Measurements from ENCODE around the gene GSTM5.
A peak's percentile ranks its signal among the peaks of the same experiment; 100 is the strongest.
"Not testable (repeated sequence)": the region's sequence is repeated elsewhere in the genome, so short reads cannot be mapped to it uniquely, and the experiment has no call there.

The GSTM5 gene

GRCh38 chr1:109711593-109712320 lies at the start of gene GSTM5:
Gene GSTM5, plus strand, starts transcription at chr1:109712251. Its CDS starts 62 bp downstream, at chr1:109712313.
- not testable (repeated sequence) for DNase-seq

- DNase-seq, result no peak
These were observed 47.4 kb upstream of the GSTM5 start for GRCh38 chr1:109664671-109665070.

GRCh38 chr1:109667452-109668122 lies 44.5 kb upstream of the GSTM5 start, which contains the start of gene GSTM2:
Gene GSTM2, plus strand, starts transcription at chr1:109668057. Its CDS starts 59 bp downstream, at chr1:109668116.
- peak; percentile 85 for DNase-seq

- no peak for DNase-seq
These were observed 43.8 kb upstream of the GSTM5 start for GRCh38 chr1:109668123-109668775.

- no peak for DNase-seq
These were observed 42.7 kb upstream of the GSTM5 start for GRCh38 chr1:109669246-109669948.

- not testable (repeated sequence) for DNase-seq
These were observed 42.1 kb upstream of the GSTM5 start for GRCh38 chr1:109669949-109670302.

- DNase-seq, result no peak
These were observed 41.0 kb upstream of the GSTM5 start for GRCh38 chr1:109671067-109671466.

GRCh38 chr1:109673861-109674260 lies 38.2 kb upstream of the GSTM5 start:
- not testable (repeated sequence) for DNase-seq

GRCh38 chr1:109676683-109677381 lies 35.2 kb upstream of the GSTM5 start:
- DNase-seq, result not testable (repeated sequence)

GRCh38 chr1:109677459-109677858 lies 34.6 kb upstream of the GSTM5 start:
- no peak for DNase-seq

GRCh38 chr1:109678637-109679036 lies 33.4 kb upstream of the GSTM5 start:
- DNase-seq, result not testable (repeated sequence)

GRCh38 chr1:109684777-109685176 lies 27.3 kb upstream of the GSTM5 start:
- not testable (repeated sequence) for DNase-seq

- DNase-seq, result not testable (repeated sequence)
These were observed 26.7 kb upstream of the GSTM5 start for GRCh38 chr1:109685399-109685798.

GRCh38 chr1:109685890-109686289 lies 26.2 kb upstream of the GSTM5 start:
- DNase-seq, result not testable (repeated sequence)

GRCh38 chr1:109687109-109687508 lies 24.9 kb upstream of the GSTM5 start:
- not testable (repeated sequence) for DNase-seq

GRCh38 chr1:109687641-109688499 lies 24.2 kb upstream of the GSTM5 start, which contains the start of gene GSTM1:
Gene GSTM1, plus strand, starts transcription at chr1:109687817. Its CDS starts 57 bp downstream, at chr1:109687874.
- no peak for DNase-seq

- no peak for DNase-seq
These were observed 22.1 kb upstream of the GSTM5 start for GRCh38 chr1:109689844-109690405.

- DNase-seq, result no peak
These were observed 20.3 kb upstream of the GSTM5 start for GRCh38 chr1:109691759-109692158.

- not testable (repeated sequence) for DNase-seq
These were observed 17.7 kb upstream of the GSTM5 start for GRCh38 chr1:109694400-109694799.

- DNase-seq, result not testable (repeated sequence)
These were observed 16.9 kb upstream of the GSTM5 start for GRCh38 chr1:109695138-109695537.

GRCh38 chr1:109697066-109697465 lies 15.0 kb upstream of the GSTM5 start:
- no peak for DNase-seq

Data from midbrain (tissue), 1 donor.